ENCODE data around the gene GNLY.
"Not testable (repeated sequence)": the region's sequence is repeated elsewhere in the genome, so short reads cannot be mapped to it uniquely, and the experiment has no call there.

GNLY gene

DNA sequence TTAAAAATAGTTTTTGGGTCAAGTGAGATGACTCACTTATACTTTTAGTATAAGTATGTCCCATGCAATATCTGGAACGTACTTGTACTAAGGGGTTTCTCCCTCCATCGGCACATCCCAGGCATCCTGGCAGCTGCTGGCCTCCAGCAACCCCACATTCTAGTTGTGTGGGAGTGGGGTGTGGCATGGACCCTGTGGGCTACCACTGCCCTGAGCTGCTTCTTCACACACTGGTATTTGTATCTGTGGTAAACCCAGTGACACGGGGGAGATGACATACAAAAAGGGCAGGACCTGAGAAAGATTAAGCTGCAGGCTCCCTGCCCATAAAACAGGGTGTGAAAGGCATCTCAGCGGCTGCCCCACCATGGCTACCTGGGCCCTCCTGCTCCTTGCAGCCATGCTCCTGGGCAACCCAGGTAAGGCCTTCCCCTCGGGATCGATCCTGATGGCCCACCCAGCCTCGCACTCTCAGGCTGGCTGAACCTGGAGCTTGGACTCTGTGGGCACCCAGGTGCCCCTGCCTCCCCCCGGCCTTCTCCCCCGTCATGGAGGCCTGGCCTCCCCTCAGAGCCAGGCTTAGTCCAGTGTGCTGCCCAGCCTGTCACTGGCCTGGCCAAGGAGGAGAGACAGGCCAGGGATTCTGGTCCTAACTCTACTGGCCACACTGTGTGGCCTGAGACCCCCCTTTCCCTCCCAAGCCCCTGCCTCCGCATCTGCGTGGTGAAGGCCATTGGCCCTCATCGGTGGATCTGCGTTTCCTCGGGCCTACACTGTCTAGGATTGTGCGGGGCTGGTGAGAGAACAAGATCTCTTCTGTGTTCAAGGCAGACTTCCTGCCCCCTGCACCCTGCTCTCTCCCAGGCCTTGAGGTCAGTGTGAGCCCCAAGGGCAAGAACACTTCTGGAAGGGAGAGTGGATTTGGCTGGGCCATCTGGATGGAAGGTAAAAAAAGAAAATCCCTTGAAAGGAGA is at the start of gene GNLY:
Gene GNLY (plus strand): TSS at position 307 of the 974 bp plus-strand sequence. CDS start 61 bp downstream, at position 368.
- no peak for DNase-seq (ENCODE audit: low read depth in 2 of 2)

- DNase-seq (ENCODE audit: low read depth in 2 of 2) = no peak
Observed at GRCh38 chr2:85644909-85645308, 49.2 kb upstream of the GNLY start.

DNA sequence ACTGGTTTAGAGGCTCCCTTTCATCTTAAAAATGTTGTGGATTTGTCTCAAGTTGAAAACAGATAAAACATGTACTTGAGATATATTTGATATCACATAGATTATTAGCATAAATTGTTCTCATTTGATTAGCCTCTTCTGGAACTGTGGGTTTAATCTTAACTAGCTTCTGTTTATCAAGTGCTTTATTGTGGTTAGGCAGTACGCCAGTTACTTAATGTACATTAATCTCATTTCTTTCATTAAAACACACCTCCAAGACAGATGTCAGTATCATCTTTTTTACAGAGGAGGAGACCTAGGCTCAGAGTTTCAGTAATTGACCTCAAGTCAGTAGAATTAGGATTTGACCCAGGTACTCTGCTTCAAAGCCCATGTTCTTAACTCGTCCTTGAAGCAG is 48.0 kb upstream of the GNLY start:
- no peak for DNase-seq (ENCODE audit: low read depth in 2 of 2)

GRCh38 chr2:85647823-85648526 is 46.2 kb upstream of the GNLY start:
- DNase-seq (ENCODE audit: low read depth in 2 of 2) = no peak

GRCh38 chr2:85648619-85649018 is 45.5 kb upstream of the GNLY start:
- DNase-seq (ENCODE audit: low read depth in 2 of 2) = peak in 1 of 2 experiments; percentile 17

DNA sequence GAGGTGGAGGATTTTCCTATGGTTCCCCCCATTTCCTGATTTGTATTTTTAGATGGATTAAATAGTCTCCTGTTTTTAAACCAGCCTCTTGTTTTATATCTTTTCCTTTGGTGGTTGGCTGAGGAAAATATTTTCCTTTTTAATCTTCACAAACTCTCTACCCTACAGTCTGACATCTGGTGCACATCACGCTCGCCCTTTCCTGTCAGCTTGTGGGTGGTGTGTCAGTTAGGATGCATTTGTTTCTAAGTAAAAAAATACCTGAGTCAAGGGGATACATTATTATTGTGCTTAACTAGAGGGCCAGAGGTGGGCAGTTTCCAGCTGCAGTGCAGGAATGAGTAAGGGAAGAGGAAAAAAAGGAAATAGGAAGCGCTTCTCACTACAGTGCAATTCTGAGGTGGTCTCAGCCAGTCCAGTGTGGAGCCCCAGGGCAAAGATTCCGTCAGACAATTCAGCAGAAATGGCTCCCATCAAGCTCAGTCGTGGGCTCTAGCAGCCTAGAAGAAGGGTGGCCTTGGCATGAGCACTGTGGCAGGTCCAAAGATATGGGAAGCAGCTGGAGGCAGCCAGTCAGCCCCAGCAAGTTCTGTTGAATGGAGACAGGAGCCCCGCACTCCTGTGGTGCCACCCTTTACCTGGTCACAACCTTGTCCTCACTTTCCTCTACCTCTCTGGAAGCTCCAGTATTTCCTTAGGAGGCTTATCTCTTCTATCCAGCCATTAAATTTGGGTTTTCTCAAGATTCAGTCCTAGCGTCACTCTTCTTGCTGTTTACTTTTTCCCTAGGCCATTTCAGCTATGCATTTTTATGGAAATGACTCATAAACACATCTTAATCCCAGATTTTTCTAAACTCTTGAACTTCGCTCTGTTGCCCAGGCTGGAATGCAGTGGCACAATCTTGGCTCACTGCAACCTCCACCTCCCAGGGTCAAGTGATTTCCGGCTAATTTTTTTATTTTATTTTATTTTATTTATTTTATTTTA is 44.7 kb upstream of the GNLY start:
- DNase-seq (ENCODE audit: low read depth in 2 of 2) = no peak

- DNase-seq (ENCODE audit: low read depth in 2 of 2) = no peak
Observed at GRCh38 chr2:85650456-85650855, 43.7 kb upstream of the GNLY start.

DNA sequence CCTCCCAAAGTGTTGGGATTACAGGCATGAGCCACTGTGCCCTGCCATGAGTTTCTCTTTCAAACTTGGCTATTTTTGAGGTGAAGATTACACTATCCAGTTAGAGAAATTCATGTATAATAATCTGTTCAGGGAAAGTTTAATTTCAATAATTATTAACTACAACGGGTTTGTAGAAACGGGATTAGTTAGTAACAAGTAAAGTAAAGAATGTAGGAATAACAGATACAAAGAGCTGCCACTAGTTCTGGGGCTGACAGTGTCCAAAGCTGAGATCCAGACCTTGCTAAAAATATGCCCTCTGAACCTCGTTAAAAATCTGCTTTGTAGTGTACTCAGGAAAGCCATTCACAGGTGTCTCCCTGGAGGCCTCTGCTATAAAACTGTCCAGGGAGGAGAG is 43.1 kb upstream of the GNLY start:
- no peak for DNase-seq (ENCODE audit: low read depth in 2 of 2)

GRCh38 chr2:85652056-85652455 is 42.1 kb upstream of the GNLY start:
- DNase-seq (ENCODE audit: low read depth in 2 of 2) = no peak

DNA sequence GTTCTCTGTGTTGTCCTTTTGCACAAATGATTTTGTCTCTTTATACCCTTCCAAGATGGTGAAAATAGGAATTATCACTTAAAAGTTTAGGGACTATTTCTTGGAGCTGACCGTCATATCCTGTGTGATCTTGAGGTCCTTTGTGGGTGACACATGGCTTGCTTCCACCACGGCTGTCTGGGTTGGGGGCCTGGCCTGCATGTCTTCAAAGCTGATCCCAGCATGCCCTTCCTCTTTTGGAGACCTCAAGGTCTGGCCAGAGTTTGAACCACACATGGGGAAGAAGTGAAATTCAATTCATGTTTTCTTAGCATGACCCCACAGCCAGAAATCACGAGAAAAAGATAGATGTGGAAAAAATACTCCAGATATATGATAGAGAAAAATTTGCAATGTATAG is 40.2 kb upstream of the GNLY start:
- no peak for DNase-seq (ENCODE audit: low read depth in 2 of 2)

- DNase-seq (ENCODE audit: low read depth in 2 of 2) = no peak
Observed at GRCh38 chr2:85655961-85656417, 38.2 kb upstream of the GNLY start.

GRCh38 chr2:85656468-85656867 is 37.7 kb upstream of the GNLY start:
- no peak for DNase-seq (ENCODE audit: low read depth in 2 of 2)

DNA sequence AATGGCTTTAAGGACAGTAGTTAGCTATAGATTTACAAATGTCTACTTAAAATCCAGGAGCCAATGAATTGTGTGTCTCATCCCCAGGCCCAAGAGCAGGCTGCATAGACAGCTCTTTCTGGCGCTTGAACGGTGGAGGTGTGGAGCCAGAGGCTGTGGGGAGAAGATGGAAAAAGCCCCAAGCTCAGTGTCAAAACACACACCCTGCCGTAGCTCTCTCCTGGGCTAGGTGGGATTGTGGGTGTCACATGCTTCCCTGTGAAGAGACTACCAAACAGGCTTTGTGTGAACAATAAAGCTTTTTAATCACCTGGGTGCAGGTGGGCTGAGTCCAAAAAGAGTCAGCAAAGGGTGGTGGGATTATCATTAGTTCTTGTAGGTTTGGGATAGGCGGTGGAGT is 36.8 kb upstream of the GNLY start:
- DNase-seq (ENCODE audit: low read depth in 2 of 2) = not testable (repeated sequence)

- no peak for DNase-seq (ENCODE audit: low read depth in 2 of 2)
Observed at GRCh38 chr2:85659324-85659981, 34.7 kb upstream of the GNLY start.

- not testable (repeated sequence) for DNase-seq (ENCODE audit: low read depth in 2 of 2)
Observed at GRCh38 chr2:85660301-85660700, 33.9 kb upstream of the GNLY start.

- no peak for DNase-seq (ENCODE audit: low read depth in 2 of 2)
Observed at GRCh38 chr2:85660725-85661124, 33.4 kb upstream of the GNLY start.

DNA sequence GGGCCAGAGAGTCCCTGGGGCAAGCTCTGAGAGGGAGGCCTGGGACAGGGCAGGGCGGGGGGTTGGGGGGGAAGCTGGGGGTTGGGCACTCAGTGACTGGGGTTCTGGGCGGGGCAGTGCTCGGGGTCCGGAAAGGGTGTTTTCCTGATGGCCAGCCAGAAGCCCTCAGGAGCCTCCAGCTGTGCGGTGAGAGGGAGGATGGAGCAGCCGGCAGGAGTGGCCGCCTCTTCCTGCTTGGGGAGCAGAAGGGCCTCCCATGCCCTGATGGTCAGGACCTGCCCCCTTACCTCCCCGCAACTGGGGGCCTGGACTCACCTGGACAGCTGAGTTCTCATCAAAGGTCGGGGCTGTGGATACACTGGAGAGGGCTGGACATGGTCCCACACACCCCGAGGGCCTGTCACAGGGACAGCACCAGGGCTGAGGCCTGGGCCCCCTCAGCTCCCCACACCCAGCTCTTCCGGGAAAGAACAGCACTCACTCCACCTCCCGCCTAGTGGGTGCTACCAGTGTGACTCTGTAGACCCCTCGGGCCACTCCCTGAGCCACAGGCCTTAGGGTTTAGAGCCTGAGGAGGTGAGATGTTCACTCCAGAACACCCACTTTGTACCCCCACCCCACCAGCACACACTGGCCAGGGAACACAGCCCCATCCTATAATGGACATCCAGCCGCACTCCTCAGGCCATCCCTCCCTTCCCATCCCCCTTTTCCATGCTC is 32.9 kb upstream of the GNLY start:
- no peak for DNase-seq (ENCODE audit: low read depth in 2 of 2)

- DNase-seq (ENCODE audit: low read depth in 2 of 2) = no peak
Observed at GRCh38 chr2:85662899-85663593, 31.1 kb upstream of the GNLY start.

All from fibroblast of skin of left biceps (primary cell).